Liver (tissue), 9 donors: ENCODE data around the gene CHD5. TPM values are rescaled to one million over a fixed set of nuclear protein-coding genes. Genes with fewer than 3 reads are reported as not detected.

ENCODE experiments used
- DNase-seq: peaks from one replicate; pipeline ENCODE4 v3.0.0-alpha.2; 2017; ENCODE audit warnings: low spot score
- H3K27ac ChIP-seq, 2 donors: one replicate each; pipeline ENCODE4 v1.7.0; 2013; ENCODE audit warnings: inconsistent platforms in 2 of 2, low read length in 2 of 2, control low read depth in 1 of 2, low read depth in 1 of 2, mild to moderate bottlenecking in 1 of 2
- H3K27me3 ChIP-seq, 4 donors: one replicate each; pipeline versions ENCODE4 v1.6.1 to v1.7.0; 2013; ENCODE audit warnings: low read length in 3 of 4, inconsistent platforms in 1 of 4, mild to moderate bottlenecking in 1 of 4, moderate library complexity in 1 of 4; ENCODE audit not compliant: control insufficient read depth in 4 of 4, insufficient read depth in 4 of 4
- H3K36me3 ChIP-seq, 4 donors: one replicate each; pipeline versions ENCODE4 v1.6.1 to v1.7.0; 2013; ENCODE audit warnings: low read length in 3 of 4, mild to moderate bottlenecking in 3 of 4, low read depth in 1 of 4, moderate library complexity in 1 of 4; ENCODE audit not compliant: control insufficient read depth in 4 of 4, insufficient read depth in 3 of 4
- H3K4me1 ChIP-seq, 4 donors: one replicate each; pipeline versions ENCODE4 v1.6.1 to v1.7.0; 2013; ENCODE audit warnings: low read length in 3 of 4, mild to moderate bottlenecking in 3 of 4, moderate library complexity in 1 of 4; ENCODE audit not compliant: control insufficient read depth in 4 of 4, insufficient read depth in 4 of 4
- H3K4me3 ChIP-seq, 3 donors: one replicate each; pipeline versions ENCODE4 v1.6.1 to v1.7.0; 2013; ENCODE audit warnings: low read length in 3 of 3, control low read depth in 1 of 3, low read depth in 1 of 3, mild to moderate bottlenecking in 1 of 3
- H3K9ac ChIP-seq, 2 donors: one replicate each; pipeline ENCODE4 v1.7.0; 2013; ENCODE audit warnings: low read length in 2 of 2, mild to moderate bottlenecking in 2 of 2, moderate library complexity in 2 of 2, control low read depth in 1 of 2, low read depth in 1 of 2
- H3K9me3 ChIP-seq, 4 donors: one replicate each; pipeline versions ENCODE4 v1.6.1 to v1.7.0; 2013; ENCODE audit warnings: low read length in 3 of 4; ENCODE audit not compliant: control insufficient read depth in 4 of 4
- EGR1 ChIP-seq, 2 donors: IDR thresholded peaks; 2 replicates each; pipeline ENCODE4 v1.6.1; 2016 to 2018; ENCODE audit warnings: antibody characterized with exemption in 2 of 2, low read depth in 2 of 2
- FOXA1 ChIP-seq: IDR thresholded peaks from 2 replicates; pipeline ENCODE4 v1.6.1; 2016; ENCODE audit warnings: antibody characterized with exemption
- FOXA2 ChIP-seq: IDR thresholded peaks from 2 replicates; pipeline ENCODE4 v1.6.1; 2016; ENCODE audit warnings: antibody characterized with exemption
- GABPA ChIP-seq, 2 donors: IDR thresholded peaks in 1 of 2; conservative IDR thresholded peaks in 1 of 2; 2 replicates each; pipeline ENCODE4 v1.6.1; 2016; ENCODE audit warnings: antibody characterized with exemption in 2 of 2, mild to moderate bottlenecking in 1 of 2, moderate library complexity in 1 of 2
- HNF4A ChIP-seq, 2 donors: conservative IDR thresholded peaks; 2 replicates each; pipeline ENCODE4 v1.6.1; 2016; ENCODE audit warnings: antibody characterized with exemption in 2 of 2, mild to moderate bottlenecking in 2 of 2
- HNF4G ChIP-seq: IDR thresholded peaks from 2 replicates; pipeline ENCODE4 v1.6.1; 2016; ENCODE audit warnings: antibody characterized with exemption
- JUND ChIP-seq, 2 donors: IDR thresholded peaks; 2 replicates each; pipeline ENCODE4 v1.6.1; 2016; ENCODE audit warnings: antibody characterized with exemption in 2 of 2
- NR2F2 ChIP-seq: IDR thresholded peaks from 2 replicates; pipeline ENCODE4 v1.6.1; 2016; ENCODE audit warnings: antibody characterized with exemption
- RAD21 ChIP-seq, 2 donors: IDR thresholded peaks; 2 replicates each; pipeline ENCODE4 v1.6.1; 2016; ENCODE audit warnings: antibody characterized with exemption in 2 of 2, mild to moderate bottlenecking in 2 of 2
- RXRA ChIP-seq, 2 donors: IDR thresholded peaks; 2 replicates each; pipeline ENCODE4 v1.6.1; 2017 to 2018; ENCODE audit warnings: antibody characterized with exemption in 2 of 2, mild to moderate bottlenecking in 1 of 2
- SP1 ChIP-seq: IDR thresholded peaks from 2 replicates; pipeline ENCODE4 v1.6.1; 2018; ENCODE audit warnings: antibody characterized with exemption, mild to moderate bottlenecking
- TAF1 ChIP-seq: conservative IDR thresholded peaks from 2 replicates; pipeline ENCODE4 v1.6.1; 2016; ENCODE audit warnings: antibody characterized with exemption, mild to moderate bottlenecking
- YY1 ChIP-seq: IDR thresholded peaks from 2 replicates; pipeline ENCODE4 v1.6.1; 2016; ENCODE audit warnings: antibody characterized with exemption, mild to moderate bottlenecking
- WGBS: extraction: QIAGEN DNeasy Blood & Tissue Kit; methylation state at CpG from one replicate; pipeline ENCODE4 v1.1.7; 2013; 5-methylcytosine and 5-hydroxymethylcytosine counted together
- polyA plus RNA-seq, 2 donors: library from polyadenylated mRNA; stranded (reverse) in 1 of 2; unstranded in 1 of 2; fragments of 200-250 nt in 1 of 2; fragments of >200 nt in 1 of 2; fragmentation: Nextera tagmentation in 1 of 2; extraction: Ambion mirVana in 1 of 2; gene quantifications; one replicate each; pipeline versions ENCODE4 v1.2.1 to v1.2.3, GENCODE V29; 2013 to 2015
- total RNA-seq, 2 donors: library from RNA; depleted of rRNA; stranded (reverse); fragments of >200 nt; gene quantifications; one replicate each; pipeline ENCODE4 v1.2.3, GENCODE V29; 2014
- TF ChIP-seq, protein P1 (sequence below): IDR thresholded peaks from 2 replicates; pipeline ENCODE4 v1.6.1; 2016; ENCODE audit warnings: antibody characterized with exemption
- TF ChIP-seq, protein P2 (sequence below): fragments of 150-350 bp; IDR thresholded peaks from 2 replicates; pipeline ENCODE4 v1.5.1; 2017; ENCODE audit warnings: improper control_type of control experiment, low read depth, low read length; ENCODE audit not compliant: missing input control
- TF ChIP-seq, protein P3 (sequence below): IDR thresholded peaks from 2 replicates; pipeline ENCODE4 v1.6.1; 2016; ENCODE audit warnings: antibody characterized with exemption
- TF ChIP-seq, protein P4 (sequence below): IDR thresholded peaks from 2 replicates; pipeline ENCODE4 v1.6.1; 2016; ENCODE audit warnings: antibody characterized with exemption, mild to moderate bottlenecking
- TF ChIP-seq, protein P5 (sequence below): IDR thresholded peaks from 2 replicates; pipeline ENCODE4 v1.6.1; 2016; ENCODE audit warnings: antibody characterized with exemption
- donor health status: healthy.
- donor health status: healthy.
- donor health status: healthy.
- donor health status: healthy.
- donor health status: healthy.

CHD5 gene
- total and polyA plus RNA-seq, 4 donors, result under 0.01 to 0.08 TPM; not detected in 2

DNA sequence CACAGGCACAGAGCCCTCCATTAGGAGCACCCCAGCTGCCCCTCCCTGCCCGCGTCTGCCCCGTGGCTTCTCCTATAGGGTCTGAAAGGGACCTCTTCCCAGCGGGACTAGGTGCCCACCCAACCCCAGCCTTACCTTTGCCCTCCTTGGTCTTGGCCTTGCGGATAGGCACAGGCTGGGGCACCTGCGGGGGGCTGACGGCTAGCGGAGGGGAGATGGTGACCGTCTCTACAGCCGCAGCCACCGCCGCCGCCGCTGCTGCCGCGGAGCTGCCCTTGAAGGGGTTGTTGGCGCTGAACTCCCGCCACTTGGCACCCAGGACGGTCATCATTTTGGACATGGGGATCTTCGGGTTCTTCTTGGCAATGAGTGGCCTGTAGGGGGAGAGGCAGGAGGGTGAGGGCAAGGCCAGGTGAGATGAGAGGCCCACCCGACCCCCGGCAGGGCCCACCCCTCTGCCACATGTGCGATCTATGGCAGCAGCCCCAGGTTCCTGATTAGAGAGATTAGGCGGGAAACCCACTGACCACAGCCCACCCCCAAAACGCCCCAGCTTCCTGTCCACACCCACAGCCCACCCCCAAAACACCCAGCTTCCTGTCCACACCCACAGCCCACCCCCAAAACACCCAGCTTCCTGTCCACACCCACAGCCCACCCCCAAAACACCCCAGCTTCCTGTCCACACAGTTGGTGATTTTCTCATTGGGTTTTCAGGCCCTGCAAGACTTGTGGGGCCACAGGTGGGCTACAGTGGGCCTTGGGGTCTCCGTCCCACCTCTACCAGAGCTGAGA, 25.4 kb downstream of the CHD5 start:
- no peaks in the 10 kb centered on the region for H3K9me3 ChIP-seq
- no peaks in the 10 kb centered on the region for H3K36me3 ChIP-seq
- H3K27me3 ChIP-seq, result no peaks in the 10 kb centered on the region
- no peaks in the 10 kb centered on the region for H3K4me1 ChIP-seq
- H3K9ac ChIP-seq, result no peak overlapping the region
- TF ChIP-seq YY1, result no peak
- no peak for TF ChIP-seq JUND (IDR thresholded peaks at IDR 0.05)
- TF ChIP-seq NR2F2, result no peak
- no peak for TF ChIP-seq TAF1
- no peak for TF ChIP-seq EGR1 (IDR thresholded peaks at IDR 0.05; ENCODE audit: low read depth in 2 of 2)
- no peak for TF ChIP-seq FOXA2
- TF ChIP-seq GABPA (IDR thresholded peaks at IDR 0.05 in 1 of 2, conservative IDR thresholded peaks at IDR 0.05 in 1 of 2), result no peak
- TF ChIP-seq SP1, result no peak
- no peak for TF ChIP-seq RXRA (IDR thresholded peaks at IDR 0.05)
- no peak for TF ChIP-seq HNF4G
- TF ChIP-seq, protein P1, sequence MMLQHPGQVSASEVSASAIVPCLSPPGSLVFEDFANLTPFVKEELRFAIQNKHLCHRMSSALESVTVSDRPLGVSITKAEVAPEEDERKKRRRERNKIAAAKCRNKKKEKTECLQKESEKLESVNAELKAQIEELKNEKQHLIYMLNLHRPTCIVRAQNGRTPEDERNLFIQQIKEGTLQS, result no peak
- TF ChIP-seq, protein P2, sequence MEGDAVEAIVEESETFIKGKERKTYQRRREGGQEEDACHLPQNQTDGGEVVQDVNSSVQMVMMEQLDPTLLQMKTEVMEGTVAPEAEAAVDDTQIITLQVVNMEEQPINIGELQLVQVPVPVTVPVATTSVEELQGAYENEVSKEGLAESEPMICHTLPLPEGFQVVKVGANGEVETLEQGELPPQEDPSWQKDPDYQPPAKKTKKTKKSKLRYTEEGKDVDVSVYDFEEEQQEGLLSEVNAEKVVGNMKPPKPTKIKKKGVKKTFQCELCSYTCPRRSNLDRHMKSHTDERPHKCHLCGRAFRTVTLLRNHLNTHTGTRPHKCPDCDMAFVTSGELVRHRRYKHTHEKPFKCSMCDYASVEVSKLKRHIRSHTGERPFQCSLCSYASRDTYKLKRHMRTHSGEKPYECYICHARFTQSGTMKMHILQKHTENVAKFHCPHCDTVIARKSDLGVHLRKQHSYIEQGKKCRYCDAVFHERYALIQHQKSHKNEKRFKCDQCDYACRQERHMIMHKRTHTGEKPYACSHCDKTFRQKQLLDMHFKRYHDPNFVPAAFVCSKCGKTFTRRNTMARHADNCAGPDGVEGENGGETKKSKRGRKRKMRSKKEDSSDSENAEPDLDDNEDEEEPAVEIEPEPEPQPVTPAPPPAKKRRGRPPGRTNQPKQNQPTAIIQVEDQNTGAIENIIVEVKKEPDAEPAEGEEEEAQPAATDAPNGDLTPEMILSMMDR, result no peak
- TF ChIP-seq, protein P3, sequence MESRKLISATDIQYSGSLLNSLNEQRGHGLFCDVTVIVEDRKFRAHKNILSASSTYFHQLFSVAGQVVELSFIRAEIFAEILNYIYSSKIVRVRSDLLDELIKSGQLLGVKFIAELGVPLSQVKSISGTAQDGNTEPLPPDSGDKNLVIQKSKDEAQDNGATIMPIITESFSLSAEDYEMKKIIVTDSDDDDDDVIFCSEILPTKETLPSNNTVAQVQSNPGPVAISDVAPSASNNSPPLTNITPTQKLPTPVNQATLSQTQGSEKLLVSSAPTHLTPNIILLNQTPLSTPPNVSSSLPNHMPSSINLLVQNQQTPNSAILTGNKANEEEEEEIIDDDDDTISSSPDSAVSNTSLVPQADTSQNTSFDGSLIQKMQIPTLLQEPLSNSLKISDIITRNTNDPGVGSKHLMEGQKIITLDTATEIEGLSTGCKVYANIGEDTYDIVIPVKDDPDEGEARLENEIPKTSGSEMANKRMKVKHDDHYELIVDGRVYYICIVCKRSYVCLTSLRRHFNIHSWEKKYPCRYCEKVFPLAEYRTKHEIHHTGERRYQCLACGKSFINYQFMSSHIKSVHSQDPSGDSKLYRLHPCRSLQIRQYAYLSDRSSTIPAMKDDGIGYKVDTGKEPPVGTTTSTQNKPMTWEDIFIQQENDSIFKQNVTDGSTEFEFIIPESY, result no peak
- TF ChIP-seq, protein P4, sequence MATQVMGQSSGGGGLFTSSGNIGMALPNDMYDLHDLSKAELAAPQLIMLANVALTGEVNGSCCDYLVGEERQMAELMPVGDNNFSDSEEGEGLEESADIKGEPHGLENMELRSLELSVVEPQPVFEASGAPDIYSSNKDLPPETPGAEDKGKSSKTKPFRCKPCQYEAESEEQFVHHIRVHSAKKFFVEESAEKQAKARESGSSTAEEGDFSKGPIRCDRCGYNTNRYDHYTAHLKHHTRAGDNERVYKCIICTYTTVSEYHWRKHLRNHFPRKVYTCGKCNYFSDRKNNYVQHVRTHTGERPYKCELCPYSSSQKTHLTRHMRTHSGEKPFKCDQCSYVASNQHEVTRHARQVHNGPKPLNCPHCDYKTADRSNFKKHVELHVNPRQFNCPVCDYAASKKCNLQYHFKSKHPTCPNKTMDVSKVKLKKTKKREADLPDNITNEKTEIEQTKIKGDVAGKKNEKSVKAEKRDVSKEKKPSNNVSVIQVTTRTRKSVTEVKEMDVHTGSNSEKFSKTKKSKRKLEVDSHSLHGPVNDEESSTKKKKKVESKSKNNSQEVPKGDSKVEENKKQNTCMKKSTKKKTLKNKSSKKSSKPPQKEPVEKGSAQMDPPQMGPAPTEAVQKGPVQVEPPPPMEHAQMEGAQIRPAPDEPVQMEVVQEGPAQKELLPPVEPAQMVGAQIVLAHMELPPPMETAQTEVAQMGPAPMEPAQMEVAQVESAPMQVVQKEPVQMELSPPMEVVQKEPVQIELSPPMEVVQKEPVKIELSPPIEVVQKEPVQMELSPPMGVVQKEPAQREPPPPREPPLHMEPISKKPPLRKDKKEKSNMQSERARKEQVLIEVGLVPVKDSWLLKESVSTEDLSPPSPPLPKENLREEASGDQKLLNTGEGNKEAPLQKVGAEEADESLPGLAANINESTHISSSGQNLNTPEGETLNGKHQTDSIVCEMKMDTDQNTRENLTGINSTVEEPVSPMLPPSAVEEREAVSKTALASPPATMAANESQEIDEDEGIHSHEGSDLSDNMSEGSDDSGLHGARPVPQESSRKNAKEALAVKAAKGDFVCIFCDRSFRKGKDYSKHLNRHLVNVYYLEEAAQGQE, result no peak
- no peak for TF ChIP-seq HNF4A (conservative IDR thresholded peaks at IDR 0.05)
- TF ChIP-seq FOXA1, result no peak
- TF ChIP-seq, protein P5, sequence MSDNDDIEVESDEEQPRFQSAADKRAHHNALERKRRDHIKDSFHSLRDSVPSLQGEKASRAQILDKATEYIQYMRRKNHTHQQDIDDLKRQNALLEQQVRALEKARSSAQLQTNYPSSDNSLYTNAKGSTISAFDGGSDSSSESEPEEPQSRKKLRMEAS, result no peak
- no peak for TF ChIP-seq RAD21 (IDR thresholded peaks at IDR 0.05)
- no peak overlapping the region for H3K4me3 ChIP-seq
- 84% methylated on average over 26 of the region's 26 CpGs for WGBS
- no peak for DNase-seq
- H3K27ac ChIP-seq, result no peak overlapping the region
